SKM-1 treated with dmso at 0.1 percent for 144 hours (cell line): ENCODE measurements around the gene SLC25A13.

Source experiments
- DNase-seq: peaks from one replicate; lab custom pipeline; 2025; ENCODE audit not compliant: unreplicated experiment; lab: John Stamatoyannopoulos, UW

SLC25A13 gene

DNA sequence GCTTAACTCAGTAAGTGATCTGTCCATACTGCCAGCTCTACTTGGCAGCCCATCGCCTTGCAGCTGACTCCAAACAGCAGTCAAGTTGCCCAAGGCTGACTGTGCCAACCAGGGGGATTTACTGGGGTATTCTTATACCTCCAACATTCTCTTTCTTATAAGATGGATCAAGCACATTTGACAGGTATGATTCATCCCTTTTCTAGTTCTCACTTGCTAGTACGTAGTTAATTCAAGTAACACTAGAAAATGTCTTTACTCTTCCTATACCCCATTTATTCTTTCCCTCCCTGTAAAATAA is 77.0 kb downstream of the SLC25A13 start:
- no peak for DNase-seq

- no peak for DNase-seq
Measured at GRCh38 chr7:96244244-96244991, 77.5 kb downstream of the SLC25A13 start.

GRCh38 chr7:96243241-96243640 is 78.7 kb downstream of the SLC25A13 start:
- no peak for DNase-seq

GRCh38 chr7:96241855-96242254 is 80.0 kb downstream of the SLC25A13 start:
- DNase-seq: peak; percentile 52

- DNase-seq: no peak
Measured at GRCh38 chr7:96238976-96239766, 82.7 kb downstream of the SLC25A13 start.

GRCh38 chr7:96238474-96238873 is 83.4 kb downstream of the SLC25A13 start:
- DNase-seq: no peak

DNA sequence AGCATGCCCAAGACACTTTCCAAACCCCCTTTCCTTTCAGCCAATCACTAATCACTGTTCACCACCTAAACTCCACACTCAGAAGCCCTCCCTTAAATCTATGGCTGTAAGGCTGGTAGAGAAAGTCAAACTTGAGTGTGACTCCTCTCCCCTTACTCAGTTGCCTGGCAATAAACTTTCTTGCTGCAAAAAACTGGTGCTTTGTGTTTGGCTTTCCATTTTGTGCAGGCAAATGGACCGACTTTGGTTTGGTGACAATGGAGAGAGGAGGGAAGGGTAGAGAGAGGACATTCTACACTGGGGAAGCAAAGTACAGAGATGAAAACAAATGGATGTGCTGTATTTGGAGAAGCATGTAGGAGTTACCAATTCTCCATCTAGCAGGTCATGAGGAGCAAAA is 84.9 kb downstream of the SLC25A13 start:
- no peak for DNase-seq

DNA sequence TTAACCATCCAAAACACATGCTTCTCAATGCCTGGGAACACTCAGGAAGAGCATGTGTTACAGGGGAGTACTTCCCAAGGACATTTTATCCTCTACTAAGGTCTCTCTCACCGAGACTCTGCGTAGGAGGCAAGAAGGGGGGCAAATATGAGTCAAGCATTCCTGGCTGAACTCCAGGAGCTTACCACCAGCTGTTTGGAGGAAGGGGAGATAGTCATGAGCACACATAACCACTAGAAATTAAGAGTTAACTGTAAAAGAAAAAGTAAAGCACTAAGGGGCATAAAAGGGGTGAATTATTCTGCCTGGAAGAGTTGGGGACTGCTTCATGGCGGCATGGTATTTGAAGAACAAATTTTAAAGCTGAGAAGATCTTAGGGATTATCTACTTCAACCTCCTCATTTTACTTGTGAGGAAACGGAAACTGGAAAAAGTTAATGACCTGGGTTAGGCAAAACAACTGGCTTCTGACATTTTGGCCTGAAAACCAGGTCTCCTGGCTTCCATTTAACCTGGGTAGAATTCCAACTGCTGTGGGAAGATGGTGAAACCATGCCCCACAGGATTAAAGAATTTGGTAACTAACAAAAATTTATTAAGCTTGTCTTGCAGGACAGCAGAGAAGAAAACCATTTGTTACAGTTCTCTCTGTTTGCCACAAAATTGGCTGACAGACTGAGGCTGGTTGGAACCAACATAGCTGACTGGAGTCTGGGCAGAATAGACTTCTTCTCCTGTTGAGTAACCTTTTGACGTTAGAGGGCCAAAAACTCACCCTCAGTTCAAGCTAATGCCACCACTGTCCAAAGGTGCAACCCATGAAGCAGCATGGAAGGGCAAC is 85.5 kb downstream of the SLC25A13 start:
- no peak for DNase-seq

DNA sequence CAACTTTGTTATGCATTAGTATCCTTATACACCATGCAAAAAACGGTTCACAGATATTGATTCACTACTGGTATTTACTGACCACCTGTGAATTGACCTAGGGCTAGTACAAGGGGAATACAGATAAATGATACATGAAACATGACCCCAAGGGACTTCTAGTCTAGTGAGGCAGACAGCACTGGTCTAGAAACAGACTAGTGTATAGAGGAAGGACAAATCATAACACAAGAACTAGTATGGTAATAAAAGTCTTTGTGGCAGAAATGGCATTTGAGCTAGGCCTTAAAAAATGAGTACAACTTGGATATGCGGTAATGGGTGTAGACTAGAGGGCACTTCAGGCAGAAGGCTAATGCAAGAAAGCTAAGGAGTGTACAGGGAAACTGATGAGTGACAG is 86.6 kb downstream of the SLC25A13 start:
- DNase-seq: no peak

DNA sequence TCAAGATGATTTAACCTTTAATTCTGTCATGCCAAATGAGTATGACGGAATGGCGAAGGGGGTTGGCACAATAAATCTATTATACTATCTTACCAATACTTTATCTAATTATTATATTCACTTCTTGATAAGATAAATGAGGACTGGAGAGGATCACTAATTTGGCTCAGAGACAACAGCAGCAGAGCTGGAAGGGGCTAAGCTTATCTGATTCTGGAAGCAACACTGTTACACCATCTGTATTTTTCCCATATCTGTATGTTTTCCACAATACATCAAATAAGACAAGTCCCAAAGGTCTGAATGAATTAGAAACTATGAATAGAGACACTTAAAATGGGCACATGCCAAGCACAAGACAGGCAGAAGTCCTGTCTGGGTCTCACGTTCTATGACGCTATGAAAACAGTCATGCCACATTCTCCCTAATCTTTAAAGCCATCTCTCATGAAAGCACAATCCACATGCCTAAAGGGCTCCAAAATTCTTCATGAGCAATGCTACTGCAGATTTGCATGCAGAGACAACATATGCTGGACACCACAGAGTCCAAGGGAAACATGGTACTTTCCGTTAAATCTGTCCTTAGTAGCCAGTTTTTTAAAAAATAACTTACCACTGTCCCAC is 88.3 kb downstream of the SLC25A13 start:
- DNase-seq: no peak

DNA sequence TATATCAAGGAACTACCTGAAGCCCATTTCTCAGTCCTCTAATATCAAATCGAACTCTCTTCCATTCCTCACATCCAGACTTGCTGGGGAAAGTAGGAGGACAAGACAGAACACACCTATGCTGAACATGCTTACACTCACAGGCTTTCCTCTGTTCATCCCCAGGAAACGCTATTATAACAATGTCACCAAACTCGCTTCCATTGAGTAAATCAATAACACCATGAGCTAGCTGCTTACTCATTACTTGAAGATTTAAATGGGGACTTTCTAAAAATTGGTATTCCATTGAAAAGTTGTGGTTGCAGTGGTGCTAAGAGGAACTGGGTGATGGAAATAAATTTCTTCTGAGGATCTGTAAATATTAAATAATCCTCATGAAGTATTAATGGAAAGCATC is 88.8 kb downstream of the SLC25A13 start:
- no peak for DNase-seq

GRCh38 chr7:96228760-96229159 is 93.1 kb downstream of the SLC25A13 start:
- no peak for DNase-seq

GRCh38 chr7:96225251-96225650 is 96.6 kb downstream of the SLC25A13 start:
- DNase-seq: no peak

- DNase-seq: peak; percentile 56
Measured at GRCh38 chr7:96224685-96225084, 97.2 kb downstream of the SLC25A13 start.

- no peak for DNase-seq
Measured at GRCh38 chr7:96224073-96224472, 97.8 kb downstream of the SLC25A13 start.

DNA sequence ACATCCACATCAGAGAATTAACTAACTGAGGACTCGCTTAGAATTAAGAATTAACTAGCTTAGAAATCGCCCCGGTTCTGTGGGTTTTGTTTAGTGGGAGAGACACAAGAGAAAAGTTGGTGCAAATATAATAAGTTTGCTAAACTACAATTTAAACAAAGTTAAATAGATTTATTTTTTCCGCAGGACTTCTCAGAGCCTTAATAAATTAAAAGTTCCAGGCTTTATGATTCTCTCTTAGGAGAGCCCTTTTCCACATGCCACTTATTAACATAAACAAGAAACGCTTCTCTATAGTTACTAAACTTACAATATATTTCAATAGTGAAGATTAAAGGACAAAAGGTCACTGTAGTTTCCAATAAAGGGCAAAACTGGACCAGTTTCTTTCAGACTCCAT is 100.0 kb downstream of the SLC25A13 start:
- no peak for DNase-seq

GRCh38 chr7:96219378-96220130 is 102.3 kb downstream of the SLC25A13 start:
- DNase-seq: no peak

- DNase-seq: no peak
Measured at GRCh38 chr7:96218664-96219243, 103.1 kb downstream of the SLC25A13 start.

DNA sequence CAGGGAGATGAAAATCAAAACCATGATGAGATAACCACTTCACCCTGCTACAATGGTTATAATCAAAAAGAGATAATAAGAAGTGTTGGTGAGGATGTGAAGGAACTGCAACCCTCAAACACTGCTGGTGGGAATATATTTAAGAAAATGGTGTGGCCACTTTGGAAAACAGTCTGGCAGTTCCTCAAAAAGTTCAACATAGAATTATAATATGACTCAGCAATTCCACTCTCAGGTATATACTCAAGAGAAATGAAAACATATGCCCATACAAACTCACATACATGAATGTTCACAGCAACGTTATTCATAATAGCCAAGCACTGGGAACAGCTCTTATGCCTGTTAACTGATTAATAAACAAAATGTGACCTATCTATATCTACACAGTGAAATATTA is 104.8 kb downstream of the SLC25A13 start:
- DNase-seq: no peak

DNA sequence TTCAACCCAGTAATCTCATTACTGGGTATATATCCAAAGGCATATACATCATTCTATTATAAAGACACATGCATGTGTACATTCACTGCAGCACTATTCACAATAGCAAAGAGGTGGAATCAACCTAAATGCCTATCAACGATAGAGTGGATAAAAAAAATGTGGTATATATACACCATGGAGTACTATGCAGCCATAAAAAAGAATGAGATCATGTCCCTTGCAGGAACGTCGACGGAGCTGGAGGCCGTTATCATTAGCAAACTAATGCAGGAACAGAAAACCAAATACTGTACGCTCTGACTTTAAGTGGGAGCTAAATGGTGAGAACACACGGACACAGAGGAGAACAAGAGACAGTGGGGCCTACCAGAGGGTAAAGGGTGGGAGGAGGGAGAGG is 105.5 kb downstream of the SLC25A13 start:
- no peak for DNase-seq
